ENCODE data around the gene KCNS3.
"Not testable (repeated sequence)": the region's sequence is repeated elsewhere in the genome, so short reads cannot be mapped to it uniquely, and the experiment has no call there.

KCNS3 gene

DNA sequence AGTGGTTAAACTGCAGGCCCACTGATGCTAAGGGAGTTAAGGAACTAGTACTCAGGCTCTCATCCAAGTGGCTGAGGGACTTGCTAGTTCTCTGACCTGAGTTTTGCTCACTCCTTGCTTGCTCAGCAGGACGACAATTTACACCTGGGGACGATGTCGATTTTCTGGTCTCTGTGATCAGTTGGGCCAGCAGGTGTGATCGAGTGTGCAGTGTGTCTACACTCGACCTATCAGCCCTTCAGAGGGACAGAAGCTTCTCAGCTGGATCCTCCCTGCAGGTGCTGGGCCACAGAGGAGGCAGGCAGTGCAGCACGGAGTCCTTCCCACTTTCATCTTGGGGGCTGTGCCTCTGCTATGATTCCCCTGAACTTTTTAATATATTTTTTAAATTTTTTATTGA lies 71.5 kb downstream of the KCNS3 start:
- no peak for DNase-seq

DNA sequence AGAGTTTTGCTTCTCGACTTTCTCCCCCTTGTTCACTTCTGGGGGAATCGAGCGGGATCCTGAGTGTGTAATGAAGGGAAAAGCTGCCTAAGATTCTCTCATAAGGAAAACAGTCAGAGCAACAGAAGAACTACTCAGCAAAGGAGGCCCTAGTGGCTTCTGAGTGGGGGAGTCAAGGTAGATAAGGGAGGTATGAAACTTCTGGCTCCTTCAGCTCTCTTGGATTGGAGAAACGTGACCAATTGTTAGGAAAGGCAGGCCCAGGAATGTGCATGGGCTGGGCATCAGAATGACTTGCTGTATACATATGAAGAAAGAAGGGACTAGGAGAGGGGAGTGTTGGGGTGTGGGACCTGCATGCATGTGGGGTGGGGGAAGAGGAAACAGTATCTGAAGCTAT lies 73.1 kb downstream of the KCNS3 start:
- DNase-seq, result no peak

- no peak for DNase-seq
Measured at GRCh38 chr2:17958466-17959092, 80.1 kb downstream of the KCNS3 start.

DNA sequence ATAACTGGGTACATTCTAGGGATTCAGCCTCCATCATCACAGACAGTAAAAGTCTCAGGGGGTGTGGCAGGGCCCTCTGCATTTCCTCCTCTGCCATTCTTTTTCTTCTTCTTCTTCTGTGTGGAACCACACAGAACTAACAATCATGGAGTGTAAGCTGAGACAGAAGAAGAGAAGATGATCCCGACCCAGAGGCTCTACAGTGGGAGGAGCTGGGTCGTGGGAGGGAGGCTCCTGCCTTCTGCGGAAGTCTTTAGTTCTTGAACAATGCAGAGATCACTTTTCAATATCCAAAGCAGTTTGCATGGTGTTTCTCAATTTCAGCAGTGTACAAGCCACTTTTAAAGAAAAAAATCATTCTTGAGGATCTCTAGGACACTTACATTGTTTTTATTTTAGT lies 80.9 kb downstream of the KCNS3 start:
- DNase-seq, result no peak

- DNase-seq, result no peak
Measured at GRCh38 chr2:17959833-17960232, 81.4 kb downstream of the KCNS3 start.

DNA sequence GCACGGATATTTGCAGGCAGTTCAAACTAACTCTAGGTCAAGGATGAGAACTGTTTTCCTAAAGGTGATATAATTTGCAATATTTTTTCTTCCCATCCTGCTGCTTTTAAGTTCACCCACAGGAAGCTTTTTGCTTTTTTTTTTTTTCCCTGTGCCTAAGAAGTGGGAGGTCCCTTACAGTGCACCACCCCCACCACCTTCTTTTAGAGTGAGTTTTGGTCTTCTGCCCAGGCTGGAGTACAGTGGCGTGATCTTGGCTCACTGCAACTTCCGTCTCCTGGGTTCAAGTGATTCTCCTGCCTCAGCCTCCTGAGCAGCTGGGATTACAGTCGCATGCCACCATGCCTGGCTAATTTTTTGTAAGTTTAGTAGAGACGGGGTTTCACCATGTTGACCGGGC lies 82.5 kb downstream of the KCNS3 start:
- no peak for DNase-seq

DNA sequence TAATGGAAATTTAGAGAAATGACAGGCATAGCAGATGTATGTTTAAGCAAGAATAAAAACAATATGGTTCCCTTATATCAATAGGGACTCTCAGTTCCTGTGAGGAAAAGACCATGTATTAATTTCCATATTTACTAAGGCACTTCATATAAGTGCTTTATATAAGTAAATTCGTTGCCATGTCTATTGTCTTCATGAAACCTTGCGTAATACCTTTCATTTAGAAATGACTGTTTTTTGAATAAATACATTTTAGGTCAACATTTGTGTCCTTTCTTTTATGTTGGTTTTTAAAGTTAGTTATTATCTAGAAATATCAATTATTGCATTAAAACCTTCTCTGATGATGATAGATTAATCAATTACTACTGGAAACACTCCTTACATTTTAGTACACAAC lies 83.3 kb downstream of the KCNS3 start:
- no peak for DNase-seq

- DNase-seq, result no peak
Measured at GRCh38 chr2:17962876-17963275, 84.4 kb downstream of the KCNS3 start.

DNA sequence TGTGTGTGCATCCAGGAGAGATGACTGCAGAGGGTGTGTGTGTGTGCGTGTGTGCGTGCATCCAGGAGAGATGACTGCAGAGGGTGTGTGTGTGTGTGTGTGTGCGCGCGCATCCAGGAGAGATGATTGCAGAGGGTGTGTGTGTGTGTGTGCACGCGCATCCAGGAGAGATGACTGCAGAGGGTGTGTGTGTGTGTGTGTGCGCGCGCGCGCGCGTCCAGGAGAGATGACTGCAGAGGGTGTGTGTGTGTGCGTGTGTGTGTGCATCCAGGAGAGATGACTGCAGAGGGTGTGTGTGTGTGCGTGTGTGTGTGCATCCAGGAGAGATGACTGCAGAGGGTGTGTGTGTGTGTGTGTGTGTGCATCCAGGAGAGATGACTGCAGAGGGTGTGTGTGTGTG lies 85.1 kb downstream of the KCNS3 start:
- DNase-seq, result not testable (repeated sequence)

- no peak for DNase-seq
Measured at GRCh38 chr2:17965196-17965595, 86.7 kb downstream of the KCNS3 start.

GRCh38 chr2:17966798-17967197 lies 88.3 kb downstream of the KCNS3 start:
- no peak for DNase-seq

DNA sequence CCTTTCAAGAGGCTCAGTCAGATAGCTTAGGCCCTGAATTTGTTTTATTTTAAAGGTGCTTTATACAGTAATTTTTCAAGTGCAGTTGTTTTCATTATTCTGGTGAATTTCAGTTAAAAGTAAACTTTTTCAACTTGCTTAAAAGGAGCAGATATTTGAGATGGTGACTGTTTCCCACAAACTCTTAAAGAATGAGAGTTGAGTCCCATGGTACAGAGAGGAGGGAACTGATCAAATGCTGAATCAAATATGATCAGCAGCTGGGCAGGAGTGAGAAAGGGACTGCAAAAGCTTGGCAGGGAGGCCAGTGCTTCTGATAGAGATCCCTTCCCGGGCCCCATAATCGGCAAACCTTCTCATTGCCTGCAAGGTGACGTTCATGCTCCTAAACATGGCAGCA lies 91.2 kb downstream of the KCNS3 start:
- no peak for DNase-seq

- DNase-seq, result no peak
Measured at GRCh38 chr2:17971531-17972125, 93.2 kb downstream of the KCNS3 start.

GRCh38 chr2:17972991-17973390 lies 94.5 kb downstream of the KCNS3 start:
- DNase-seq, result no peak

GRCh38 chr2:17975401-17975800 lies 96.9 kb downstream of the KCNS3 start:
- no peak for DNase-seq

- no peak for DNase-seq
Measured at GRCh38 chr2:17976871-17977746, 98.6 kb downstream of the KCNS3 start.

DNA sequence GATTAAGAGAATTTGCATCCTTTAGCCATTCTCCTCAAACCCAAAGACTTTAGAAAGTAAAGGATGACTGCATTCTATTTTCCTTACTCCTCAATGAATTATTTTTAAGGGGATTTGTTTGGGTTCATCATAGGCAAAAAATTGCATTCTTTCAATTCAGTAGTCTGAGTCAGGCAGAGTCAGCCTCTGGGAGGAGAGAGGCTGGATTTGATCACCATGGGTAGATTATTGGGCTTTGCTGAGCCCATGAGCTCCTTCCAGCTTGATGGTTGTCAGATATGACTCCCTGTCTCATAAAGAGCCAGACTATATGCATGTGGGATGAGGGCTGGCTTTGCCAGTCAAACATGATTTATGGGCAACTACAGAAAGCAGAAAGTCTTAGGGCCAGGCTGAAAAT lies 101.2 kb downstream of the KCNS3 start:
- DNase-seq, result no peak

GRCh38 chr2:17981936-17982335 lies 103.5 kb downstream of the KCNS3 start:
- no peak for DNase-seq
